HL-60 (cell line): ENCODE data around the gene RNU6-7.

Source experiments
- CTCF ChIP-seq: IDR thresholded peaks from one replicate; pipeline ENCODE4 v1.5.1; 2011; ENCODE audit warnings: low read length, control low read depth, inconsistent platforms; ENCODE audit not compliant: insufficient read depth
- GABPA ChIP-seq: IDR thresholded peaks from 2 replicates; pipeline ENCODE4 v1.6.1; 2012; ENCODE audit warnings: low read depth

- no peak for TF ChIP-seq CTCF
- no peak for TF ChIP-seq GABPA
Observed at GRCh38 chr14:32201193-32201815, 541 bp upstream of the RNU6-7 start.
